SK-N-SH treated with all-trans-retinoic acid at 6 μM for 48 hours (cell line): ENCODE results near the gene STEAP3.

Experiments used
- ATAC-seq: fragments of 200-7000 bp; cut with Tn5 transposase; 3 replicates; pipeline ENCODE4 v1.9.1; 2020; ENCODE audit warnings: mild to moderate bottlenecking, moderate library complexity
- ARNTL ChIP-seq: fragments of 450-650 bp; formaldehyde crosslinking; IDR thresholded peaks from 2 replicates; pipeline ENCODE4 v1.5.0; 2020; ENCODE audit warnings: low read depth, mild to moderate bottlenecking, moderate library complexity, borderline replicate concordance
- CREB5 ChIP-seq: fragments of 250-450 bp; sonication (Bioruptor Pico); IDR thresholded peaks from 2 replicates; pipeline ENCODE4 v1.5.1; 2020; ENCODE audit warnings: low read depth, mild to moderate bottlenecking, moderate library complexity
- CSDC2 ChIP-seq: fragments of 250-450 bp; sonication (Bioruptor Pico); IDR thresholded peaks from 2 replicates; pipeline ENCODE4 v1.5.0; 2020; ENCODE audit warnings: mild to moderate bottlenecking, moderate library complexity
- CSRNP3 ChIP-seq: fragments of 250-450 bp; sonication (Bioruptor Pico); IDR thresholded peaks from 2 replicates; pipeline ENCODE4 v1.5.1; 2021; ENCODE audit warnings: mild to moderate bottlenecking, moderate library complexity
- ESRRG ChIP-seq: fragments of 250-450 bp; sonication (Bioruptor Pico); IDR thresholded peaks from 2 replicates; pipeline ENCODE4 v1.6.1; 2021; ENCODE audit warnings: mild to moderate bottlenecking
- GLIS3 ChIP-seq: fragments of 250-450 bp; sonication (Bioruptor Pico); IDR thresholded peaks from 2 replicates; pipeline ENCODE4 v1.5.0; 2020; ENCODE audit warnings: mild to moderate bottlenecking, moderate library complexity
- ISL1 ChIP-seq: fragments of 250-450 bp; sonication (Bioruptor Pico); IDR thresholded peaks from 2 replicates; pipeline ENCODE4 v2.1.2; 2022; ENCODE audit warnings: mild to moderate bottlenecking, moderate library complexity
- OSR1 ChIP-seq: fragments of 250-450 bp; sonication (Bioruptor Pico); IDR thresholded peaks from 2 replicates; pipeline ENCODE4 v1.8.0; 2022; ENCODE audit warnings: moderate library complexity, mild to moderate bottlenecking, inconsistent platforms
- PATZ1 ChIP-seq: fragments of 250-450 bp; sonication (Bioruptor Pico); IDR thresholded peaks from 2 replicates; pipeline ENCODE4 v1.8.0; 2020; ENCODE audit warnings: mild to moderate bottlenecking, moderate library complexity, borderline replicate concordance
- PPARA ChIP-seq: fragments of 250-450 bp; sonication (Bioruptor Pico); IDR thresholded peaks from 2 replicates; pipeline ENCODE4 v1.5.0; 2020; ENCODE audit warnings: mild to moderate bottlenecking, borderline replicate concordance
- RARB ChIP-seq: fragments of 250-450 bp; sonication (Bioruptor Pico); IDR thresholded peaks from 2 replicates; pipeline ENCODE4 v1.8.0; 2021; ENCODE audit warnings: mild to moderate bottlenecking, moderate library complexity
- SNAI2 ChIP-seq: fragments of 250-450 bp; sonication (Bioruptor Pico); IDR thresholded peaks from 2 replicates; pipeline ENCODE4 v1.5.0; 2020; ENCODE audit warnings: mild to moderate bottlenecking, moderate library complexity
- TCF4 ChIP-seq: fragments of 250-450 bp; sonication (Bioruptor Pico); IDR thresholded peaks from 2 replicates; pipeline ENCODE4 v1.8.0; 2021; ENCODE audit warnings: mild to moderate bottlenecking, moderate library complexity, borderline replicate concordance
- TOX ChIP-seq: fragments of 250-450 bp; sonication (Bioruptor Pico); IDR thresholded peaks from 2 replicates; pipeline ENCODE4 v1.8.0; 2021; ENCODE audit warnings: mild to moderate bottlenecking, moderate library complexity, borderline replicate concordance
- TSHZ2 ChIP-seq: fragments of 250-450 bp; sonication (Bioruptor Pico); IDR thresholded peaks from 2 replicates; pipeline ENCODE4 v1.5.0; 2020; ENCODE audit warnings: mild to moderate bottlenecking, moderate library complexity
- ZC3H10 ChIP-seq: fragments of 250-450 bp; sonication (Bioruptor Pico); IDR thresholded peaks from 2 replicates; pipeline ENCODE4 v1.5.1; 2021; ENCODE audit warnings: mild to moderate bottlenecking, moderate library complexity
- ZFP3 ChIP-seq: fragments of 250-450 bp; sonication (Bioruptor Pico); IDR thresholded peaks from 2 replicates; pipeline ENCODE4 v1.5.0; 2020; ENCODE audit warnings: mild to moderate bottlenecking, moderate library complexity
- ZFP30 ChIP-seq: fragments of 450-650 bp; formaldehyde crosslinking; IDR thresholded peaks from 2 replicates; pipeline ENCODE4 v1.5.0; 2022; ENCODE audit warnings: mild to moderate bottlenecking, moderate library complexity
- ZNF565 ChIP-seq: fragments of 450-650 bp; formaldehyde crosslinking; conservative IDR thresholded peaks from 2 replicates; pipeline ENCODE4 v1.5.0; 2020; ENCODE audit warnings: low read depth, mild to moderate bottlenecking, moderate library complexity
- ZNF70 ChIP-seq: fragments of 450-650 bp; formaldehyde crosslinking; IDR thresholded peaks from 2 replicates; pipeline ENCODE4 v1.5.0; 2020; ENCODE audit warnings: mild to moderate bottlenecking, moderate library complexity
- ZNF8 ChIP-seq: fragments of 450-650 bp; formaldehyde crosslinking; IDR thresholded peaks from 2 replicates; pipeline ENCODE4 v1.5.0; 2020; ENCODE audit warnings: mild to moderate bottlenecking, moderate library complexity
- TF ChIP-seq, protein P1 (sequence below): fragments of 250-450 bp; sonication (Bioruptor Pico); IDR thresholded peaks from 2 replicates; pipeline ENCODE4 v1.8.0; 2021; ENCODE audit warnings: low read depth, mild to moderate bottlenecking, moderate library complexity, borderline replicate concordance

Gene STEAP3

GRCh38 chr2:119231975-119232665 is 8.5 kb downstream of the STEAP3 start:
- TF ChIP-seq TSHZ2 (CRISPR knock-in tag) (no peak), TCF4 (CRISPR knock-in tag) (no peak), SNAI2 (no peak), ZNF565 (CRISPR knock-in tag) (no peak), PPARA (CRISPR knock-in tag) (no peak), ARNTL (CRISPR knock-in tag) (no peak), GLIS3 (CRISPR knock-in tag) (no peak), OSR1 (CRISPR knock-in tag) (no peak), ZNF70 (CRISPR knock-in tag) (no peak), ISL1 (CRISPR knock-in tag) (no peak), ZFP30 (CRISPR knock-in tag) (no peak), RARB (CRISPR knock-in tag) (no peak), TOX (no peak)
- TF ChIP-seq, protein P1, sequence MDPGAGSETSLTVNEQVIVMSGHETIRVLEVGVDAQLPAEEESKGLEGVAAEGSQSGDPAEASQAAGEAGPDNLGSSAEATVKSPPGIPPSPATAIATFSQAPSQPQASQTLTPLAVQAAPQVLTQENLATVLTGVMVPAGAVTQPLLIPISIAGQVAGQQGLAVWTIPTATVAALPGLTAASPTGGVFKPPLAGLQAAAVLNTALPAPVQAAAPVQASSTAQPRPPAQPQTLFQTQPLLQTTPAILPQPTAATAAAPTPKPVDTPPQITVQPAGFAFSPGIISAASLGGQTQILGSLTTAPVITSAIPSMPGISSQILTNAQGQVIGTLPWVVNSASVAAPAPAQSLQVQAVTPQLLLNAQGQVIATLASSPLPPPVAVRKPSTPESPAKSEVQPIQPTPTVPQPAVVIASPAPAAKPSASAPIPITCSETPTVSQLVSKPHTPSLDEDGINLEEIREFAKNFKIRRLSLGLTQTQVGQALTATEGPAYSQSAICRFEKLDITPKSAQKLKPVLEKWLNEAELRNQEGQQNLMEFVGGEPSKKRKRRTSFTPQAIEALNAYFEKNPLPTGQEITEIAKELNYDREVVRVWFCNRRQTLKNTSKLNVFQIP (CRISPR knock-in tag) = no peak
- peak; percentile 68 for ATAC-seq

GRCh38 chr2:119232666-119232993 is 9.0 kb downstream of the STEAP3 start:
- ATAC-seq = no peak

More at GRCh38 chr2:119232666-119232993, 9.0 kb downstream of the STEAP3 start:
- no peak for TF ChIP-seq ZNF8 (CRISPR knock-in tag)
- TF ChIP-seq ZNF70 (CRISPR knock-in tag) = no peak
- TF ChIP-seq ZC3H10 (CRISPR knock-in tag) = no peak
- TF ChIP-seq ZFP30 (CRISPR knock-in tag) = no peak
- no peak for TF ChIP-seq TSHZ2 (CRISPR knock-in tag)
- no peak for TF ChIP-seq SNAI2
- TF ChIP-seq TOX = no peak
- TF ChIP-seq CSRNP3 (CRISPR knock-in tag) = no peak
- TF ChIP-seq OSR1 (CRISPR knock-in tag) = no peak
- no peak for TF ChIP-seq ZFP3 (CRISPR knock-in tag)
- TF ChIP-seq ESRRG (CRISPR knock-in tag) = no peak
- no peak for TF ChIP-seq PATZ1
- TF ChIP-seq GLIS3 (CRISPR knock-in tag) = no peak
- TF ChIP-seq RARB (CRISPR knock-in tag) = no peak
- no peak for TF ChIP-seq ZNF565 (CRISPR knock-in tag)
- TF ChIP-seq, protein P1 (CRISPR knock-in tag) = no peak
- TF ChIP-seq CREB5 (CRISPR knock-in tag) = no peak
- no peak for TF ChIP-seq CSDC2
- no peak for TF ChIP-seq PPARA (CRISPR knock-in tag)
